HEK293 (cell line): ENCODE measurements around the gene NEU4.

ENCODE experiments used
- BCL11A ChIP-seq: fragments of 450-650 bp; formaldehyde crosslinking; IDR thresholded peaks from 2 replicates; pipeline ENCODE4 v1.5.1; 2016; ENCODE audit warnings: low read depth, missing biosample characterization, missing genetic modification characterization
- CTCF ChIP-seq: fragments of 450-650 bp; formaldehyde crosslinking; IDR thresholded peaks from 2 replicates; pipeline ENCODE4 v1.5.1; 2016; ENCODE audit warnings: missing biosample characterization, missing genetic modification characterization
- MZF1 ChIP-seq: fragments of 450-650 bp; formaldehyde crosslinking; IDR thresholded peaks from 2 replicates; pipeline ENCODE4 v1.5.1; 2017; ENCODE audit warnings: missing biosample characterization, missing genetic modification characterization, borderline replicate concordance
- ZBTB26 ChIP-seq: fragments of 450-650 bp; formaldehyde crosslinking; optimal IDR thresholded peaks from 2 replicates; pipeline ENCODE3; 2016; ENCODE audit warnings: missing biosample characterization, mild to moderate bottlenecking, missing genetic modification characterization
- ZBTB6 ChIP-seq: fragments of 450-650 bp; formaldehyde crosslinking; IDR thresholded peaks from 2 replicates; pipeline ENCODE4 v1.5.1; 2017; ENCODE audit warnings: missing biosample characterization, missing genetic modification characterization
- ZBTB7A ChIP-seq: fragments of 450-650 bp; formaldehyde crosslinking; IDR thresholded peaks from 2 replicates; pipeline ENCODE4 v1.5.1; 2016; ENCODE audit warnings: low read depth, missing biosample characterization, missing genetic modification characterization
- ZNF175 ChIP-seq: fragments of 450-650 bp; formaldehyde crosslinking; IDR thresholded peaks from 2 replicates; pipeline ENCODE4 v1.5.1; 2016; ENCODE audit warnings: missing biosample characterization, missing genetic modification characterization
- ZNF274 ChIP-seq, 2 experiments: fragments of 200-500 bp in 1 of 2; fragments of 450-650 bp in 1 of 2; sonication (Bioruptor generic) in 1 of 2; formaldehyde crosslinking in 1 of 2; IDR thresholded peaks; 2 replicates each; pipeline versions ENCODE4 v1.5.1 to v1.6.1; 2014 to 2016; ENCODE audit warnings: borderline replicate concordance in 1 of 2, inconsistent platforms in 1 of 2, low read length in 1 of 2, missing biosample characterization in 1 of 2, missing genetic modification characterization in 1 of 2
- ZNF561 ChIP-seq: fragments of 450-650 bp; IDR thresholded peaks from 2 replicates; pipeline ENCODE4 v1.5.1; 2018; ENCODE audit warnings: missing biosample characterization, missing genetic modification characterization, borderline replicate concordance
- ZNF639 ChIP-seq: fragments of 450-650 bp; formaldehyde crosslinking; IDR thresholded peaks from 2 replicates; pipeline ENCODE4 v1.5.1; 2016; ENCODE audit warnings: missing biosample characterization, missing genetic modification characterization
- ZNF830 ChIP-seq: fragments of 450-650 bp; IDR thresholded peaks from 2 replicates; pipeline ENCODE4 v1.5.0; 2018; ENCODE audit warnings: missing biosample characterization, missing genetic modification characterization, low read depth, mild to moderate bottlenecking, moderate library complexity
- ZSCAN30 ChIP-seq: fragments of 450-650 bp; IDR thresholded peaks from 2 replicates; pipeline ENCODE4 v1.5.1; 2018; ENCODE audit warnings: missing biosample characterization, mild to moderate bottlenecking, missing genetic modification characterization, moderate library complexity

DNA sequence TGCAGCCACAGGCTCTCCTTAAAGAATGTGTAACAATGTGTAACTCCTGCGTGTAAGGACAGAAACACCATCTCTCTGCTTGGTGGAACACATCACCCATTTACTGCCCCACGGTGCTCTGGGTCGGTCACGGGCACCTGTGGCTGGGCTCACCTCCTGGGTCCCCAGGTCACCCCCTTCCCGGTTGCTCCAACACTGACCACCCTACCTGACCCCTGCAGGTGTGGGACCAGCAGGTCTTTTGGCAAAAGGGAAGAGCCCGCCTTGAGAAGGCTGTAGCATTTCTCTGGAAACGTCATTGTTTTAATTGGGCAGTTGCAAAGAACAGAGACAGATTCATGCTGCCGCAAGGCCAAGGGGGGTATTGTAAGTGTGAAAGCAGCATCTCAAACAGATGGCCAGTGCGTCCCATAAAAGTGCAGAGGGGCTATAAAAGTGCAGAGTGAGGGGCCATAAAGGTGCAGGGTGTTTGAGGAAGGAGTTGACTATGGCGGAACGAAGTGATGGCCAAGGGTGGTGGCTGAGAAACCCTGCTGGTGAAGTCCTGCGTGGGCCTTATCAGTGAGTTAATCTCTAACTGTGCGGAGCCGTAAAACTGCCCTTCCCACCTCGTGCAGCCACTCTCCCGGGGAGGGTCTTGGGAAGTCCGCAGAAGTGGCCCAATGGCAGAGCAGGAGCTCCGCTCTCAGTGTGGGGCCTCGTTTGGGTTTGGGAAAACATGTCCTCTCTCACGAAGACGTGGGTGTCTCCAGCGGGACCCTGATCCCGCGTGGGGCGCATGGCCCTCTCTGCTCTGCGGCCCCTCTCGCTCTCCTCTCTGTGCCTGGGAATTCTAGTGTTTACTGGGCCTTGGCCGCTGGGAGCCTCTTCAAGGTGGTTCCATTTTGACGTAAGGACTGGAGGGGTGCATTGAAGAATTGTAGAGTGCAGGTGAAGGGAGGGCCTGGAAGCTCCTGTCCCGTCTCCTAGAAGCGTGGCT is 13.7 kb upstream of the NEU4 start:
- TF ChIP-seq ZBTB7A (tag by site-specific recombination) = no peak
- TF ChIP-seq ZNF175 = no peak
- no peak for TF ChIP-seq ZNF830 (tag by site-specific recombination)
- TF ChIP-seq CTCF (tag by site-specific recombination) = no peak
- no peak for TF ChIP-seq ZNF561 (tag by site-specific recombination)
- no peak for TF ChIP-seq ZBTB6
- TF ChIP-seq ZNF639 = no peak
- TF ChIP-seq MZF1 (tag by site-specific recombination) = no peak
- no peak for TF ChIP-seq BCL11A (tag by site-specific recombination)
- TF ChIP-seq ZSCAN30 (tag by site-specific recombination) = no peak
- no peak for TF ChIP-seq ZBTB26 (tag by site-specific recombination)
- no peak for TF ChIP-seq ZNF274 (IDR thresholded peaks at IDR 0.05; ENCODE audit: low read length)
- no peak for TF ChIP-seq ZNF274 (tag by site-specific recombination; IDR thresholded peaks at IDR 0.05; ENCODE audit: borderline replicate concordance)
